ENCODE measurements around the gene WNT9A.

WNT9A gene

DNA sequence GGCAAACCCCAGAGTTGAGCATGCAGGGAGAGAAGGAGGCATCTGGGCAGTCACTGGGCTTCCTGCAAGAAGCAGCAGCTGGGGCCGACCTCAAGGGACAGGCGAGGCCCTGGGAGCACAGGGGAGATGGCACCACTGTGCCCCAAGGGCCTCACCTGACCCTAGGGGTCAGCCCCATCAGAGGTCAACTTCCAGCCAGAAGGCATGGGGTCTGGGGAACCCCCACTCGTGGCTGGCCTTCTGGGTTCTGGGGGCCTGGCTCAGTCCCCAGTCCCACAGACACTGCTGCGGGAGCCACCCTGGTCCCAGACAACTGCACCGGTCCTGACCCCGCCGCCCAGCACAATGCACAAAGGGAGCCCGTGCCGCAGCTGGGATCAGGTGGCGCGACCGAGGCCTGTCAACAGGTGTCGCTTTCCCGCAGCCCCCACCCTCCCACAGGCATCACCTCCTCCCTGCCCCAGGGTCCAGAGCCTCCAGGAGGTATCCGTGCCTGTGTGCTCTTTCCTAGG lies 6.2 kb downstream of the WNT9A start:
- no peak for DNase-seq

DNA sequence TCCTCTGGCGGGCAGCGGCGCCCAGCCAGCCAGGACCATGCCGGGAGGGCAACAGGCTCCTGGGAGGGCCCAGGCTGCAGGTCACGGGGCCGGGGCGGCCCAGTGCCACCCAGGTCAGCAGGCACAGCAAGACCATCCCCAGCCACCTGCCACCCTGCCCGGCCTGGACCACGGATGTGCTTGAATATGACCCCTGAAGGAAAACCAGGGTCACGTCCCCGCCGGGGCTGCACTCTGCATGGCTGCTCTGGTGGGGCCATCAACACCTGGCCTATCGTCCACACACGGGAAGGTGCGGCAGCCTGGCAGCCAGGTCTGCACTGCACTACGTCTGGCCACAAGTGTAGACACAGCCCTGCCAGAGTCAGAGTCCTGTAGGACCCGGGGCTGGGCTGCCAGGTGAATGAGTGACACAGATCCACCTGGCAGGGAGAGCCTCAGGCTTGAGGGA lies 6.9 kb downstream of the WNT9A start:
- DNase-seq: no peak

DNA sequence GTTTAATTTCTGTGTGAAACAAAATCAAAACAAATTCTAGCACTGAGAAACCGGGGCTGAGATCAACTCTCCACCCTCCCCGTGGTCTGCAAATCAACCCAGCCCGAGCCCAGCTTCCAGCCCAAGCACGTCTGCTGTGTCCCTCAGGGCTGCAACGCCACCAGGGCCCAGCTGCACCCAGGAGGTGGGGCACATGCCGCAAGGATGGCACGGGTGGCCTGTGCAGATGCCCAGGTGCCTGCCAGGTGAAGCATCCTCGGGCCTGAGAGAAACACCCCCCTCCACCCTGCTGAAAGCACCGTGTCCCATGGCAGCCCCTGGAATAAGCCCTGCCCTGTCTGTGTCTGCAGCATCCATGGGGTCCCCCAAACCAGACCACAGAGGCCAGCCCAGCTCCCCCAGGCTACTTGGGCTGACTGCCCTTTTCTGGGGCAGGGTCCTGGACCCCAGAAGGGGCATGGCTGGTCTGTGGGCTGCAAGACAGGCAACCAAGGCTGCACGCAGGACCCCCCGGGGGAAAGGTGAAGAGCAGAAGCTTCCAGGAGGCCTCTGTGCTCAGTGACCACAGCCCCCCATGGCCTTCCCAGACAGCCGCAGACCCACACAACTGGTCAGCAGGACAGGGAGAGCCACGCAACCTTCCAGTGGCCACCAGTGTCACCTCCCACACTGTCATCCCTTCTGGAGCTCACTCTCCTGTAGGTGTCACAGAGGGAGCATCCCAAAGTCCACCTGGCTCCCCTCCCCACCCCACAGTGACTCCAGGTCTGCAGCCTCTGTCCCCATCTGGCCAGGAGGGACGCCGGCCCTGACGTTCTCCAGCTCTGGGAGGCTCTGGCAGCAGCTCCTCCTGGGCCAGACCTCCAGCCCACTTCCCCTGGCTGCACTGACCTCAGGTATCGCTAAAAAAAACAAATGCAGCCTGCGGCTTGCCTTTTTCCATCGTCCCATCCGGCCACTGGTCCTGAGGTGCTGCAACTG lies 7.7 kb downstream of the WNT9A start:
- no peak for DNase-seq

DNA sequence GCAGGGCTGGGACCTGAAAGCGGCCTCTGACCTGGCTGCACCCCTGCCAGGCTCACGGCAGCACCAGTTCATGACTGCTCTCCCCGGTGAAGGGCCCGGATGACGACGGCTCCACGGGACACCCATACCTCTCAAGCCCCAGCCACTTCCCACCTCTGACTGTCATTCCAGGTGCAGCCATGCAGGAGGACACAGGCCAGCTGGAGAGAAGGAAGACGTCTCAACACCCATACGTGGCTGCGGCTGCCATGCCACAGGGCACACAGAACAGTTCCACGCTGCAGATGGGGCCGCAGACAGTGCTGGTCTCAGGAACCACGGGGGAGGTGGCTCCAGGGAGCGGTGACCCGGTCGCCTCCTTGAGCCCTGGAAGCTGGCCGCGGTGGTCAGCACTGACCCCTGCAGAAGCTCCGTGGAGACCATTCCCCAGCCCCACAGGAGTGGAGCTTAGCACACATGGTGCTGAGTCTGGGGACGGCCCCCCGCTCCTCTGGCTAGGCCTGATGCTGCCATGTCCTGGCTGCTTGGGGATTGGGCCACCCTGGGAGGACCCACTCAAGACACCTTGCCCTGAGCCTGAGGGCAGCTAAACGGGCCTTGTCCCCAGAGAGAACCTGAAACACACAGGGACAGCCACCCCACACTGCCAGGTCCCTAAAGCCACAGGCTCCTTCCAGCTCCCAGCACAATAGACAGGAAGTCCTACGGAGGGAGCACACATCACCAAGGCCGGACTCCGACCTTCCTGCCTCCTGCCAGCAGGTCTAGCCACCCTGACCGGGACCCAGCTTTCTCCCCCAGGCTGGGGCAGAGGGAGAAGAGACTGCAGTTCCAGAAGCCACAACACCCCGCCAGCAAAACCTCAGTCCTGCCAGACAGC lies 8.6 kb downstream of the WNT9A start:
- DNase-seq: no peak

DNA sequence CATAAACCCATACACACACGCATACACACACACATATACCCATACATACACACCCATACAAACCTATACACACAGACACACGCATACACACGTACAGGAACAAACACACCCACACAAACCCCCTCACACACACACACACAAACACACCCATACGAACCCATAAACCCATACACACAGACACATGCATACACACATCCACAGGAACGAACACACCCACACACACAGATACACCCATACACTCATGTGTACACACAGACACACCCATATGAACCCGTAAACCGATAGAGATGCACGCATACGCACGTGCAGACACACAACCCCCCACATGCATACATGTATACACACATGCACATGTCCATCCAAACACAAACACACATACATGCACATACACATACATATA lies 9.5 kb downstream of the WNT9A start:
- DNase-seq: no peak

DNA sequence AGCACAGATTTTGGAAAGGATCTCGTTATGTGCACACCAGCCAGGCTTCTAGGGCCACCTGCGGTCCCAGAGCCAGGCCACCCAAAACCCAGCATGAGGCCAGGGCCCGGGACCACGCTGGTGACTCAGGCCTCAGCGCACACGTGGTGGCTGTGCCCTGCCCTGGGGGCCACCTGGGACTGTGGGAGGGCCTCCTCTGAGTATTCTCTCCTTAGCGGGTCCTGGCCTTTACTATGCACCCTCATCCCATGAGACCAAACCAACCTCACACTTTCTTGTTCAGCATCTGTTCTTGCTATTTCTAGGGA lies 9.9 kb downstream of the WNT9A start:
- no peak for DNase-seq

DNA sequence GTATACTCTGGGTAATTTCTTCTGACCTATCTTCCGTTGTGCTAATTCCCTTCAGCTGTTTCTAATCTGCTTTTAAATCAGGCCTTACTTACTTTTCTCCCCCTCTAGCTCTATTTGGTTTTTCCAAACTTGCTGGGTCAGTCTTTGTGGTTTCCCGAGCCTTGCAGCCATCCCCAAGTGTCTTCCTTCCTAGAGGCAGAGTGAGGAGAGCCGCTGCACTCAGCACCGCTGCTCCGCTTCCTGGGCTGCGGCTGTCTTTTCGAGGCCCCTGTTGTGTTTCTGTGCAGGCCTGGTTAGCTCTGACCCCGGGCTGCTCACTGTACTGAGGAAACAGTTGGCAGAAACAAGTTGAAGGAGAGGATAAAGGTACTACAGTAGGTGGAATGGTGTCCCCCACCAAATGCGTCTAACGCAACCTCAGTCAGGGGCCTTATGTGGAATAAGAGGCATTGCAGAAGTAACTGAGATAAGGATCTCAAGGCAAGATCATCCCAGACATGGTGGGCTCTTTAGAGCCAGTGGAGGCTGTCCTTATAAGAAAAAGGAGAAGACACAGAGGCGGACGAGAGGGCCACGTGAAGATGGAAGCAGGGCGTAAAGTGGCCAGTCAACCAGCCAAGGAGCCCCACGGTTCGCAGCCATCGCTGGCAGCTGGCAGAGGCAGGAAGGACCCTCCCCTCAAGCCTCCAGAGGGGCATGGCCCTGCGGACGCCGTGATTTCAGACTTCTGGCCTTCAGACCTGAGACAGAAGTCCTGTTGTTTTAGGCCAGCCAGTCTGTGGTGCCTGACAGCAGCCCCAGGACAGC lies 10.5 kb downstream of the WNT9A start:
- DNase-seq: no peak

DNA sequence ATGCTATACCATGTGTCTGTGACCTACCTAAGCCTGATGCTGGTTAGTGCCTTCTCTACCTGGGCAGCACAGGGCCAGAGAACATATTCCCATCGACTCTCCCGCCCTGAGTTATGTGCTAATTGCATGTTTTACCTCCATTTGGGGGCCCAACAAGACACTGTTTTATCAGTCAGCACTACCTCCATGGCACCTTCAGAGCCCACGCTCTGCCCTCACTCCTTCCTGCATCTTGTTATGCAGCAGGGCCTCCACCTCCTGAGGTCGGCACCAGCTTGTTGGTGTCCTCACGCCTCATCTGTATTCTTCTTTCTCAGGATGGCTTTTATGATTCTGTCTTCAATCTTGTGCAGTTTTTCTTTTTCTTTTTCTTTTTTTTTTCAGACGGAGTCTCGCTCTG lies 11.9 kb downstream of the WNT9A start:
- no peak for DNase-seq

DNA sequence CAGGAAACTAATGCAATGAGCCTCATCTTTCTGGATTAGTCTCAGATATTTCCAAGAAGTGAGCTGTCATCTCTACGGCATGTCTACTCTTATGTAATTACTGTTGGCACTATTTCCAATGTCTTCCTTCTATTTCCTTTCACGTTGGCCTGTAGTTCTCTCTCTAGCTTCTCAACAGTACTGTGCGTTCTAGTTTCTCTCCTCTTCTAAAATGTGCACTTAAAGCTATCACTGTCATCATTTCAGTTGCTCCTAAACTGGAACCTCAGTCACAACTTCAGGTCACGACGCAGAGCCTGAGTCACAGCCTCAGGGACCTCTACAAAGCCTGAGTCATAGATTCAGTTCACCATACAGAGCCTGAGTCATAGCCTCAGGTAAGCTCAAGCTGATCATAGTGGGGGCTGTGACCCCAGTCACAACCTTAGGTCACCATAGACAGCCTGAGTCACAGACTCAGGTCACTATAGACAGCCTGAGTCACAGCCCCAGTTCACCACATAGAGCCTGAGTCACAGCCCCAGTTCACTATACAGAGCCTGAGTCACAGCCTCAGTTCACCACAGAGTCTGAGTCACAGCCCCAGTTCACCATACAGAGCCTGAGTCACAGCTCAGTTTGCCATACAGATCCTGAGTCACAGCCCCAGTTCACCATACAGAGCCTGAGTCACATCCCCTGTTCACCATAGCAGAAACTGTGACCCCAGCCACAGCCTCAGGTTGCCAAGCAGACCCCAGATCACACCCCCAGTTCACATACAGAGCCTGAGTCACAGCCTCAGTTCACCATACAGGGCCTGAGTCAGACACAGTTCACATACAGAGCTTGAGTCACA lies 13.0 kb downstream of the WNT9A start:
- no peak for DNase-seq

DNA sequence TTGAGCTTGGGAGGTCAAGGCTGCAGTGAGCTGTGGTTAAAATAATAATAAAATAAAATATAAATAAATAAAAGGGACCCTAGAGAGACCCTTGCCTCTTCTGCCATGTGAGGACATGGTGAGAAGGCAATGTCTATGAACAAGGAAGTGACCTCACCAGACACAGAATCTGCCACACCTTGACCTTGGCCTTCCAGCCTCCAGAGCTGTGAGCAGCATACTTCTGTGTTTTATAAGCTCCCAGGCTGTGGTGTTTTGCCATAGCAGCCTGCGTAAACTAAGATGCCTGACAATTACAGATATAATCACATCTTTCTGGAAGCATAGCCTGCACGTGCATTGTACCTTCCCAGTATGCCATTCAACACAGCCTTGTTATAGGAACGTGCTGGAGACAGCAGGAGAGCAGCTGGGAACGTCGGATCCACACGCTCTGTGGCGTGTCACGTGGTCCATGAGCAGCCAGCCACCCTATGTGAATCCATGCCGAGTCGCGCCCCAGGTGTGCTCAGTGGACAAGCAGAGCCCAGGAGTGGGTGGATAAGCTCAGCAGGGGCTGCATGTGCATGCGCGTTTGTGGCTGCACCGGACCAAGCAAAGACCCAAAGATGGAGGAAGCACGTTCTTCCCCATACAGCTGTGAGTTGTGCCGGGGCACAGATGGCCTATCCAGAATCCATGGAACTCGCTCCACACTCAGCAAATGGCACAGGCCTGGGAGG lies 17.8 kb downstream of the WNT9A start:
- DNase-seq: no peak

DNA sequence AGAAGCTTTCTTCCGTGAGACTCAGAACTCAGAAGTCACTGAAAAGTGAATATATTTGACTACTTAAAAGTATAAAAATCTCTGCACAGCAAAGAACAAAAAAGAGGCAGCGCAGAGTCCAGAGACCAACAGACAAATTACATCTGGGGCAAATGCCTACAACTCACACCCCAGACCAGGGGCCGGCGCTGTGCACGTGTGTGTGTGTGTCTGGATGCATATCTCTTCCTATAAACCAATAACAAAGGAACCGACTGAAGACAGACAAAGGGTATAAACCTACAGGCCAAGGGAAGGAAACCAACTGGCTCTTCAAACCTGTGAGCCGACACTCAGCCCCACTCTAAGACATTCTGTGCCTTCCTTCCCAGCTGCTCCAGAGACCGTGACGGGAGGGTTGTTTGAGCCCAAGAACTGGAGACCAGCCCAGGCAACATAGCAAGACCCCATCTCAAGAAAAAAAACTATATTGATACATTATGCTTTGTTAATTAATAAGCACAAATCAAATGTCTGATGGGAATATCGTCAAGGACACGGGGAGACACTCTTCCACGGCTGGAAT lies 18.8 kb downstream of the WNT9A start:
- no peak for DNase-seq

DNA sequence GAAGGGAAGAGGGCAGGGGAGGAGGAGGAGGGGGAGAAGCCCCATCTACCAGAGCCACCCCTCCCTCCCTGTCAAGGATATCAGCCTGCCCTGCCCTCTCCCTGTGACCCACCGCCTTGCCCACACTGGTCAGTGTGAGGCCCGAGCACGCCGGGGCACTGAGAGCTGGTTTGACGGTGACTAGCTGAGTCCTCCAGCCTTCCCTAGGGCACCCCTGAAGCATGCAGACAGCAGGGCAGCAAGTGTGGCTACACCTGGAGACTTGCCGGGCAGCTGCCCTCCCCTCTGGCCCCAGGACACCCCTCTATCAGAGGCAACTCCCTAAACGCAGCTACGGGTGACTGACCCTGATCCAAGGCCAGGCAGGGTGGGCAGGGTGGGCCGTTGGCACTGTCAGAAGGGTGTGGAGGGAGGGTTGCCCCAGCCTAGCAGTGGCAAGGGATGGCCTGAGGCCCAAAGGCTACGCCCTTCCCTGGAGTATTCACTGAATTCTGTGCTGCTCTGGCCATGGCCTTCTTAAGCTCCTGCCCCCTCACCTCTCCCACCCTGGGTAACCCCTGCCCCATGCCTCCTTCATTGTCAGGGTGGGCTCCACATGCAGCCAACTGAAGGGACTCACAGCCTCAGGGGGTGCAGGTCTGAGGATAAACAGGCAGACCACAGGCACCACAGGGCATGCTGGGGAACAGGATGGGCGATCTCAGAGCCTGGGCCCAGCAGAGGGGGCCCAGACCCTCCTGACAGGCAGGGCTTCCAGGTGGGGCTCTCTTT lies 19.6 kb downstream of the WNT9A start:
- DNase-seq: no peak

DNA sequence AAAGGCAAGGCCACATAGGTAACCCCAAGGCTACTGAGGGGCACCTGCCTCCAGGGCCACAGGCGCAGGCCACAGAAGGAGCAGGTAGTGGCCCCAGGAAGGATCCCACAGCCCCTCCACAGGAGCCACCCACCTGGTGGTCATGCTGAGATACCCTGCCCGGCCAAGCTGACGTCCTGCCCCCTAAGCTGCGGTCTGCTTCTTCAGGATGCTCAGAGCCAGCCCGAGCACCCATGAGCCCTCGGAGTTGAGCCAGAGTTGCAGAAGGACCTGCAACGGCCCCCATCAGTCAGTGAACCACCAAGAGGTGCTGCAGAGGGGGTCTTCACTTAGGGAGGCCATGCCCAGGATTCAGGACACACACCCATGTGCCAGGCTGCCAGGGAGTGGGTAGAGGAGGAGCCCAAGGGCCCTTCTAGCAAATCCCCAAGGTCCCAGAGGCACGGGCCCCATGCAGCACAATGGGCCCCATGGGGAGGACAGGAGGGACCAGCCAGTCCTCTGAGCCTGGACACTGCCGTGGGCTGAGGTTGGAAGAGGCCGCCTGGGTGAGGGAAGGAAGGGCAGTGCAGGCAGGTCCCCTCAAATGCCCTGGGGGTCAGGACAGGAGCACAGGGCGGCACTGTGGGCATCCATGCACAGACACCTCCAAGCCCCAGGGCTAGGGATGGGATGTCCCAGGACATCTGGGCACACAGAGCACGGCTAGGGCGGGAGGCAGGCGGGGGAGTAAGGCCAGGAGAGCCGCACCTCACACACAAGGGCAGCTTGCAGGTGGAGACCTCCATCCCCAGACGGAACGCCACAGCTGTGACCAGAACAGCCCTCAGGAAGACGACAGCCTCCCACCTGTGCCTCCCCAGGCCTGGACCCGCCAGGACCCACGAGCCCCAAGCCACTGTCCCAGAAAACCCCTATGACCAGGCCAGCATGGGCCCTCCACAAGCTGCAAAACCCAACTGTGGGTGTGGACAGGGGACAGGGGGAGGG lies 20.5 kb downstream of the WNT9A start:
- DNase-seq: no peak

DNA sequence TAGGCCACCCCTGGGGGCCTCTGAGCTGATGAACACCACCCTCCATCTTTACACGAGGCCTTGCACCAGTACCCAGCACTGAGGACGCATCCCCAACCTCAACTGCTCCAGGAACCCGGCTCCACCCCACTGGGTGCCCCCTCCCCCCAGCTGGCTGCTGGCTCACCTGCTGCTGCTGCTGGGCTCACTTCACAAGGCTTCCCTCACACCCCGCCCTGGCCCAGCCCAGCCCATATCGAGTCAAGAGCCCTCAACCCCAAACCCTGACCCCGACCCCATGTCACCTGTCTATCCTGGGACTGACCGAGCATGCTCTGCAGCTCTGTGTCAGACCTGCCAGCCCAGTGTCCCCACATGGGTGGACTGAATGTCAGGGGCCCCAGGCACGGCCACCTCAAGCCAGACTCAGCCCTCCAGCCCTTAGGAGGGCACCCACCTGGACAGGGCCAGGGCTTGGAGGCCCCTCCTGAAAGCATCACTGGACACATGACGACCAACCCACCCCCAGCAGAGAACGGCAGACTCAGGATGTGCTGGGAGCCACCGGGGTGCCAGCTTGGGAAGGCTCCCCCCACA lies 21.4 kb downstream of the WNT9A start:
- DNase-seq: no peak

DNA sequence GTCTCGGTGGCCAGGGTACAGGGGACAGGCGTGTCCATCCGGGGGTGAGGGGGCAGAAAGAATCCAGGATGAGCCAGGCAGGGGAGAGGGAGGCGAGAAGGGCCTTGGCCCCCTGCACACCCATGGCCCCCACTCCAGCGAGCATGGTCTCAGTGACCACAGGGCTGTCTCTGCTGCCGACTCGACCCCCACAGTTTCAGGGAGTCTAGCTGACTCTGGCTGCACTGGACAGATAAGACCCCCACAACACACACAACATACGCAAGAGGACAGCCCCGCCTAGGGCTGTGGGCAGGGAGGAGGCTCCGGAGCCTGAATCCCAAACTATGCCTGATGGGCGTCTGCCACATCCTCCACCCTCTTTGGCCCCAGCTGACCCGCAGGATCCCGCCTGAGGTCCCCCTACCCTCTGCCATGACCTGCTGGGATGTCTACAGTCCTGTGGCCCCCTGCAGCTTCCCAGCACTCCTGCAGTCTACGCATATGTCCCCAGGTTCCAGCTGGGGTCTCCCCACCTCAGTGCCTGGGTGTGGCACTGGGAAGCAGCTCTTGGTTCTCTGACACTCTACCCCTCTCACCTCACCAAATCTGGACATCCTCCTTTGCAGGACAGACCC lies 22.0 kb downstream of the WNT9A start:
- no peak for DNase-seq

DNA sequence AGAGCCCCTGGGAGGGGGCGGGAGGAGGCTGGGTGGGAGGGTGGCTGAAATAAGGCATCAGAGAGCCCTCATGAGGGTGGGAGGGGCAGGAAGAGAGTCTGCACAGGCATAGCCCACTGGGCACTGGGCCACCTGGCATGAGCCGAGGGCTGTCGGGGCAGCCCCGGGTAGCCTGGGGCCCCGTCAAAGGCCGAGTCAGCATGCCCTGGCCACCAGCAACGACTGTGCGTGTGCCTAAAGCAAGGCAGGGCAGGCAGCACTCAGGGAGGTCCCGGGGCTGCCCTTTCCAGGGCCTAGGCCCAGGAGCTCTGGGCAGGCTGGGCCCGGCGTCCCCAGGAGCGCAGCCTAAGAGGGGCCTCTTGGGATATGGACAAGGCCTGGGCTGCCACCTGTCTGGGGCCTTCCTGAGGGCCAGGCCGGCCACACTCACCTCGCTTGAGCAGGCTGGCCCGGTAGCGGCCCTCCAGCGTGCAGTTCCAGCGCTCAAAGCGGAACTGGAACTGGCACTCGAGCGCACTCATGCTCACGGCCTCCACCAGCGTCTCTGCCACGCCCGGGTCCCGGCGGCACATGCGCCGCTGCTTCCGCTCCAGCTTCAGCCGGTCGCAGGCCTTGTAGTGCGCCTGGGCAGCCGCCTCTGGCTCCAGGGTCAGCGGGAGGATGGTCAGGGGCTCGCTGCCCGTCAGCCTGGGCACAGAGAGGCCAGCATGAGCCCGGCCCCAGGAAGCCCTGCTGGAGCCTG lies 22.7 kb downstream of the WNT9A start:
- DNase-seq: no peak

DNA sequence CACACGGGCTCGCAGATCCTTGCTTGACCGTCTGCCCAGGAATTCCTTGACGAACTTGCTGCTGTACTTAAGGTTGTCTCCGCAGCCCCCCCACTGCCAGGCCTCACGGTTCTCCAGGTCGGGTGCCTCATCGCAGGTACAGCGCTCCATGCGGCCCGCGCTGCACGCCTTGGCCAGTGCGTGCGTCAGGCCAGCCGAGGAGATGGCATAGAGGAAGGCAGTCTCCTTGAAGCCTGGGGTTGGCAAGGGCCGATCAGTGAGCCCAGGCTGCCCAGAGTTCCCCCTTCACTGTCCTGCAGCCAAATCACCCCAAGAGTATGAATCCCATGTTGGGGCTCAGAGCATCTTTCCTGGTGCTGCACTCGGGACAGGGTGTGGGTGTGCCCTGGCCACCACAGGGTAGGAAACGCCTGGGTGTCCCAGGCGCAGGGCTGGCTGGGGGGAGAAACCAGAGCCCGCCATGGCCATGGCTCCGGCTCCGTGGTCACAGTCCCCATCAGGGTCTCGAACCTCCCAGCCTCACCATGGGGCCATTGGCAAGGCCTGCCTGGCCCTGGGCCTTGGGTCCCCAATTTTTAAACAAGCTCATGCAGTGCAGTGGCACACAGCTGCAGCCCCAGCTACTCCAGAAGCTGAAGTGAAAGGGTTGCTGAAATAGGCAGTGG lies 23.4 kb downstream of the WNT9A start:
- no peak for DNase-seq
